ENCODE data around the gene PHPT1.
"Not testable (repeated sequence)": the region's sequence is repeated elsewhere in the genome, so short reads cannot be mapped to it uniquely, and the experiment has no call there.

The PHPT1 gene

GRCh38 chr9:136837856-136838277, 11.3 kb upstream of the PHPT1 start:
- DNase-seq: not testable (repeated sequence)

DNA sequence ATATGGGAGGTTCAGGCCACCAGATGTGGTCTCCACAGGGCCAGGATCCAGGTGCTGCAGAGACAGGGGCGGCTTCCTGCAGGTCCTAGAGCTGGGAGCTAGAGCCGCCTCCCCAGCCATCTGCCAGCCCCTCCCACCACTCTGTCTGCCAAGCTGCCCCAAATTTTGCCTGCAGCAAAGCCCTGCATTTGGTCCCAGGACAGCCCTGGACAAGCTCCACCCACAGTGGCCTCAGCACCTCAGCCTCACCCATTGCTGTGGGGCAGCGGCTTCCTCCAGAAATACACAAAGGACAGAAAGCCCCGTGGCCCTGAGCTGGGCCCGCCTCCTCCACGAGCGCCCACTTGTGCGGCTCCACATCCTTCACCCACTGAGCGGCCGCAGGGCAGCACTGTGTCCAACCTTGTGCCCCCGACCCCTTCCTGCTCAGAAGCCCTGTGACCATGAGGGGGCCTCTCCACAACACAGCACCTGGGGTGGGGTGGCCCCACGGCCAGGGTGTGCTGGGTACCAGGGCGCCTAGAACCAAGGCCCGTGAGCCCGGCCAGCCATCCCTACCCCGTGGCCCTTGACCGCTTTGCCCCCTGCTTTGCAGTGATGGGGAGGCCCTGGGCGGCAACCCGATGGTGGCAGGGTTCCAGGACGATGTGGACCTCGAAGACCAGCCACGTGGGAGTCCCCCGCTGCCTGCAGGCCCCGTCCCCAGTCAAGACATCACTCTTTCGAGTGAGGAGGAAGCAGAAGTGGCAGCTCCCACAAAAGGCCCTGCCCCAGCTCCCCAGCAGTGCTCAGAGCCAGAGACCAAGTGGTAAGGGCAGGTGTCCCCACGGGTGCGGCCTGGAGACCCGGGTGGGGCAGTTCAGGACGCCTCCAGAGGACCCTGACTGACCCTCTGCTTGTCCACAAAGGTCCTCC, 10.6 kb upstream of the PHPT1 start:
- no peak for DNase-seq

DNA sequence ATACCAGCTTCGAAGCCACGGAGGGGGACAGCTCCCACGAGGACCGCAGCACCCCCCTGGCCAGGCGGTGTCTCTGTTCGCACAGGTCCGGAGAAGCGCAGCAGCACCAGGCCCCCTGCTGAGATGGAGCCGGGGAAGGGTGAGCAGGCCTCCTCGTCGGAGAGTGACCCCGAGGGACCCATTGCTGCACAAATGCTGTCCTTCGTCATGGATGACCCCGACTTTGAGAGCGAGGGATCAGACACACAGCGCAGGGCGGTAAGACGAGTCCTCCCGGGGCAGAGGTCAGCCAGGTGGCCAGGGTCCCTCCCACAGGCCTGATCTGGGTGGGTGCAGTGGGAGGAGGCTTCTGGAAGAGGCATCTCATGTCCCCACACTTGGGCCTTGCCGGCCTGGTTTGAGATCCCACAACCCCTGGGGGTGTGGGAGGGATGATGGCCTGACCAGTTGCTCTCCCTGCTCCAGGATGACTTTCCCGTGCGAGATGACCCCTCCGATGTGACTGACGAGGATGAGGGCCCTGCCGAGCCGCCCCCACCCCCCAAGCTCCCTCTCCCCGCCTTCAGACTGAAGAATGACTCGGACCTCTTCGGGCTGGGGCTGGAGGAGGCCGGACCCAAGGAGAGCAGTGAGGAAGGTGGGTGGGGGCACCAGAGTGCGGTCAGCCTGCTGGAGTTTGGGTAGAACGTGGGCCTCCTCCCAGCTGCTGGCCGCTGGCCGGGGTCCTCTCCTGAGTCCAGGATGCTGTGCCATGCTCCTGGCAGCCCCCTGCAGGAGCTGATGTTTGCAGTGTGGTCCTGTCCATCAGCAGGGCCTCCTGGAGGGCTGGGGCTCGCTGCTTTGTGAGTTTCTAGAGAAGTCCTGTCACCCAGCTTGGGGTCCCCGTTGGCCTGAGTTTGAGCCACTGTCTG, 9.7 kb upstream of the PHPT1 start:
- no peak for DNase-seq

DNA sequence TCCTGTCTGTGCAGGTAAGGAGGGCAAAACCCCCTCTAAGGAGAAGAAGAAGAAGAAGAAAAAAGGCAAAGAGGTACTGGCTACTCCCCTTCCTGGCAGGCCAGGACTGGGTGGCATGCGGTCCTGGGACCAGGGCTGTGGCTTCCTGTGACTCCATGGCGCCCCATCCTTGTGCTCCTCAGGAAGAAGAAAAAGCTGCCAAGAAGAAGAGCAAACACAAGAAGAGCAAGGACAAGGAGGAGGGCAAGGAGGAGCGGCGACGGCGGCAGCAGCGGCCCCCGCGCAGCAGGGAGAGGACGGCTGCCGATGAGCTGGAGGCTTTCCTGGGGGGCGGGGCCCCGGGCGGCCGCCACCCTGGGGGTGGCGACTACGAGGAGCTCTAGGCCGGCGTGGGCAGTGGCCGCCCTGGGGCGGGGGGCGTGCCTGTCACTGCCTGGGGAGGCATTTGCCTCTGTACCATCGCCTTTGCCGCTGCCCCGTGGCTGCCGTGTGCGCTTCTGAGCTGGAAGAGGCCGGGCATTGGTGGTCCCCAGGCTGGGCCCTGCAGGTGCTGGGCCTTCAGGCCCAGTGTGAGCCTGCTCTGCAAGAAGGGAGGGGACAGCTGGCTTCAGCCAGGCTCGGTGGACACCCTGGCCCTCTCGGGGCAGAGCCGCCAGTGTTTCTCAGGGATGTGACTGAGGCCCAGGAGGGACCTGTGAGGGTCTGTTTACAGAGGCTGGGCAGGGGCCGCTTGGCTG, 8.9 kb upstream of the PHPT1 start:
- DNase-seq: no peak

DNA sequence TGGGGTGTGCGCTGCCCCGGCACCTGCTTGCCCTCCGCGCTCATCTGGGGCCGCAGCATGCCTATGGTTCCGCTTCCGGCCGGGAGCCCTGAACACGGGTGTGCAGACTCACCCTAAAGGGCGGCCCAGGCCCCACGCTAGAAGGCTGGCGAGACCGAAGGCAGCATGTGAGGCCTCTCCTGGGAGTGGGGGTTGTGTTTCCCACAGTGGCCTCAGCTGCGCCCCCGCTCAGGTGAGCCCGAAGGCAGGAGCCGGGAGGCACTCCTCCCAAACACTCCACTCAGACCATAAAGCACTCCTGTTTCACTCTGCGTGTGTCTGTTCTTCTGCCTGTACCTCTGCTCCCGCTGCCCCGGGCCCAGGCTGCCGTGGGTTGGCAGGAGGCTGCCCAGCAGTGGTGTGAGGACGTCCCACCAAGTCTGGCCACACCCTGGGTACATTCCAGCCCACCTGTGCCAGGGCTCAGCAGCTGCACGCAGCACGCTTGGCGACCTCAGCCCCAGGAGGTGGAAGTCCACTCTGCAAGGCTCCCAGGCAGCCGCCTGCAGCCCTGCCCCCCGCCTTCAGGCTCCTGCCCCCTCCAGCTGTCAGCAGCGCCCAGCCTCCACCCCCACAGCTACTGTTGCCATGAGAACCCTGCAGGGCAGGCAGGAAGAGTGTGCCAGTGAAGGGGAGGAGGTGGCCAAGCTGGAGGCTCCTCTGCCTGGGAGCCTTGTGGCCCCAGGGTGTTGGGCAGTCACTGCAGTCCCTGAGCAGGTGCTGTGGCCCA, 8.1 kb upstream of the PHPT1 start:
- no peak for DNase-seq

DNA sequence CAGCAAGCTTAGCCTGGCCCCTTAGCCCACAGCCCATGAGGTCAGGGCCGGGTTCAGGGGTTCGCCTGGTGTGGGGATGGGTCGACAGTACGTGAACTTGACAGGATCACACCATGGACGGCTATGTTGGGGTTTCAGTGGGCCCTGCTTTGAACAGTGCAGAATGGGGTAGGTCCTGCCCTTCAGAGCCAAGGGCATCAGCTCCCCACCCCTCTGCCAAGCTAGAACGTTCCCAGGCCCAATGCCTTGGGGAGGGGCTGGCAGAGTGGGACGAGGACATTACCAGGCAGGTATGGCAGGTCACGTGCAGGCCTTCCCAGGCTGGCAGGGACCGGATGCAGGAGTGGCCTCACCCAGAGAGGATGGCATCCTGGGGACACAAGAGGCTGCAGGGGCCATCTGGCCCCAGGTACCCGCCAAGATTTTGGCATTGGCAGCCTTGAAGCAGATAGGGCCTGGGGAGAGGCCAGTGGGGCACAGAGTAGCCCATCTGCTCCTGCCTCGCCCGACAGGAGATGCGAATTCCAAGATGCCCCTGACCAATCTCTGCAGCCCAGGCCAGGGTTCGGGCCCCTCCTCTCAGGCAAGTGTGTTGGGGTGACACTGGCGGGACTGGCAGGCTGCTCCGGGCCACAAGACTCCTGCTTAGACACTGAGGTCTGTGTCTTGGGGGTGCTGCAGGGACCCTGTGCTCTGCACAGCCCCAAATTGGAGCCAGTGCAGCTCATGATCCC, 7.4 kb upstream of the PHPT1 start:
- DNase-seq: not testable (repeated sequence)

GRCh38 chr9:136842380-136842948, 6.7 kb upstream of the PHPT1 start, which contains the start of gene AJM1:
Gene AJM1 (plus strand): TSS chr9:136842478. CDS start chr9:136844415, 1,937 bp downstream.
- DNase-seq: peak; percentile 88

DNA sequence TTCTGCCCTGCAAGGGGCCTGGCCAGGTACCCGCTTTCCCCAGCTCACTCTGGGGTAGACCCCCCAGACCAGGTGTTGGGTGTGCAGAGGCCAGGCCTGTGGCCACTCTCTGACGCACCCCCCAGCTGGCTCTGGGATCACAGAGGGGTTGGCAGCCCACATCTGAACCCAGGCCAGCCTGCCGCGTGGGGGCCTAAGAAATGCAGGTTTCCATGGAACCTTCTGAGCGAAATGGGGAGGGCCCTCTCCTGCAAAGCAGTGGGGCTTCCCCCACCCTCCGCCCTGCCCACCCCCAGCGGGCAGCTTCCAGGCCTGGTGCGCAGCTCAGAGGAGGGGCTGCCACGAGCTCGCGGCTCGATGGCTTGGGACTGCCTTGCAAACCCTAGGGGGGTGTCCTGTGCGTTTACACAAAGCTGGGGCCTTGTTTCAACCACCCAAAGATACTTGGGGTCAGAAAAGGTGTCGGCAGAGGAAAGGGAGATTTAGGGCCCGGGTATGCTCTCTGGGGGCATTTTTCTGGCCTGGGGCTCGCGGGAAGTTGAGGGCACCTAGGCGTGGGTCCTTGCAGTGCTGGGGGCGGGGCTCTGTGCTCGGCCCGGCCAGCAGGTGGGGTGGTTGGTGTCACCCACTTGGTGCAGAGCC, 5.9 kb upstream of the PHPT1 start:
- DNase-seq: not testable (repeated sequence)

DNA sequence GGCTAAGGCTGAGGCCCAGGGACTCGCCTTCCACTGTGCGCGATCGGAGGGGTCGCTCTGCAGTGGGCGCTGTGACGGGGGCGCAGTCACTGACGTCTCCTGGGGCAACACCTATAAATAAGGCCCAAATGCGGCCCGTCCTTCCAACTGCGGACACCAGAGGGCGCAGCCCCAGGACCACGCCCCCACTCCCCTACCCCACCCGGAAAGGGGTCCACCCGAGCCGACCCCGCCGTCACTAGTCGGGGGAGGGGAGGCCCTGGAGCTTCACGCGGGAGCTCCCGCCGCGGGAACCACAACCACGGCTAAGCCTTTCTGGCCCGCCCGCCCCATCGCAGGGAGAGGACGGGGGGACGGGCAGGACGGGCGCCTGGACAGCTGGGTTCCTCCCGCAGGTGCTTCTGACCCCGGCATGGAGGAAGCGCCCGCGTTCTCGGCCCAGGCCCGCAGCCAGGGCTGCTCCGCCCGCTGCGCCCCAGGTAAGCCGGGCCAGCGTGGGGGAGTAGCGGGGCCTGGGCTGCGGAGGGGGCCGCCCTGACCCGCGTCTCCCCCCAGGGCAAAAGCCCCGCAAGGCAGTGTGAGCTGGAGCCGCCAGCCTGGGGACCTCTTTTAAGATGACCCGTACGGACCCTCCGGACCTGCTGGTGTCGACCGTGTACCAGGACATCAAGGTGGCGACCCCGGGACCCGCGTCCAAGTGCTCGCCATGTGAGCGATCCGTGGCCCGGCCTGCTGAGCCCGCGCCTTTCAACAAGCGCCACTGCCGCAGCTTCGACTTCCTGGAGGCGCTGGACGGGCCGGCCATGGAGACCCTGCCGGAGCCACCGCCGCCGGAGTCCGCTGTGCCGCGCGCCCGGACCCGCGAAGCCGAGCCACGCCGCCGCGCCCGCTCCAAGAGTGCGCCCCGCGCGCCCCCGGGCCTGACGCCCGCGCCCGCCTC, 5.1 kb upstream of the PHPT1 start:
- DNase-seq: peak; percentile 75

DNA sequence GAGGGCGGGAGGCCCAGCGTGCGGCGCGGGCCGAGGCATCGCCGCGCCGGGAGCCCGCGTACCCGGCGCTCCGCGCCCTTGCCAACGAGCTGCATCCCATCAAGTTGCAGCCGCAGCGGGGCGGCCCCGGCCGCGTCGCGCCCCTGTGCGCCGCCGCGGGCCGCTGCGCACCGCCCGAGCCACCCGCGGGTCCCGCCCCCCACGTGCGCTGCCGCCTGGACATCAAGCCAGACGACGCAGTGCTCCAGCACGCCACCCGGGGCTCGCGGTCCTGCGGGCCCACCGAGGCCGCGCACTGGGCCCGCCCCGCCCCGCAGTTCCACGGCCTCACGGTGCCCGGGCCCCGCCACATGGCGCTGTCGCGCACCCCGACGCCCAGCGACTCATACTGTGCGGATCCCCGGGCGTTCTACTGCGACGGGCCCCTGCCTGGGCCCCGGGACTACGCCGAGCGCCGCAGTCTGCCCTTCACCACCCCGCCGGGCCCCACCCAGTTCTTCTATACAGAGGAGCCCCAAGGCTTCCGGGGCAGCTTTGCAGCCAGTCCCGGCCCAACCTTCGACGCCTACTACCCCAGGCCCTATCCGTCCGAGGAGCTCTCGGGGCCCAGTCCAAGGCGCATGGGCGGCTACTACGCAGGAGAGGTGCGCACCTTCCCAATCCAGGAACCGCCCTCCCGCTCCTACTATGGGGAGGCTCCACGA, 4.3 kb upstream of the PHPT1 start:
- peak; percentile 48 for DNase-seq

DNA sequence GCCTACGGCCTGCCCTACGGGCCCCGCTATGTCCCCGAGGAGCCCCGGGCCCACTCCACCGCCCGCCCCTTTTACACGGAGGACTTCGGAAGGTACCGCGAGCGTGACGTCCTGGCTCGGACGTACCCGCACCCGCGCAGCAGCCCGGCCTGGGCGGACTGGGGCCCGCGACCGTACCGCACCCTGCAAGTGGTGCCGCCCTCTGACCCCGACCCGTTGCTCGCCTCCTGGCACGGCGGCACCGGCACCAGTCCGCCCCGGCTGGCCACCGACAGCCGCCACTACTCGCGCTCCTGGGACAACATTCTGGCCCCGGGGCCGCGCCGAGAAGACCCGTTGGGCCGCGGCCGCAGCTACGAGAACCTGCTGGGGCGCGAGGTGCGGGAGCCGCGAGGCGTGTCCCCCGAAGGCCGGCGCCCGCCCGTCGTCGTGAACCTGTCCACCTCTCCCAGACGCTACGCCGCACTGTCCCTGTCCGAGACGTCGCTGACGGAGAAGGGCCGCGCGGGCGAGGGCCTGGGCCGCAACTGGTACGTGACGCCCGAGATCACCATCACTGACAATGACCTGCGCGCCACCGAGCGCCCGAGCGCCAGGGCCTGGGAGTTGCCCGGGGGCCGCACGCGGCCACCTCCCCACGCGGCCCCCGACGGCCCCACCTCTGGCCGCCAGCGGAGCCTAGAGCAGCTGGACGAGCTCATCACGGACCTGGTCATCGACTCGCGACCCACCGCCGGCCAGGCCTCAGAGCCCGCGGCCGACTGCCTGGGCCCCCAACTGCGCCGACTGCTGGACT, 3.5 kb upstream of the PHPT1 start:
- peak; percentile 47 for DNase-seq

DNA sequence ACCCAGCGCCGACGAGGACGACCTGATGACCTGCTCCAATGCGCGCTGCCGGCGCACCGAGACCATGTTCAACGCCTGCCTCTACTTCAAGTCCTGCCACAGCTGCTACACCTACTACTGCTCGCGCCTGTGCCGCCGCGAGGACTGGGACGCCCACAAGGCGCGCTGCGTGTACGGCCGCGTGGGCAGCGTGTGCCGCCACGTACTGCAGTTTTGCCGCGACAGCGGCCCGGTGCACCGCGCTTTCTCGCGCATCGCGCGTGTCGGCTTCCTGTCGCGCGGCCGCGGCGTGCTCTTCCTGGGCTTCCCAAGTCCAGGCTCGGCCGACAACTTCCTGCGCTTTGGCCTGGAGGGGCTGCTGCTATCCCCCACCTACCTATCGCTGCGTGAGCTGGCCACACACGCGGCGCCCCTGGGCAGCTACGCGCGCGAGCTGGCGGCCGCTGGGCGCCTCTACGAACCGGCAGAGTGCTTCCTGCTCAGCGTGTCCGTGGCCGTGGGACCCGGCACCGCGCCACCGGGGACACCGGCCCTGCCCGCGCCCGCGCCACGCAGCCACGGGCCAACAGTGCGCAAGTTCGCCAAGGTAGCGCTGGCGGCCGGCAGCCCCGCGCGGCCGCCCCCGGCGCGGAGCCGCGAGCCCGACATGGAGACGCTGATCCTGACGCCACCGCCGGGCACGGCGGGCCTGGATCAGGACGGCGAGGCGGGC, 2.7 kb upstream of the PHPT1 start:
- peak; percentile 51 for DNase-seq

DNA sequence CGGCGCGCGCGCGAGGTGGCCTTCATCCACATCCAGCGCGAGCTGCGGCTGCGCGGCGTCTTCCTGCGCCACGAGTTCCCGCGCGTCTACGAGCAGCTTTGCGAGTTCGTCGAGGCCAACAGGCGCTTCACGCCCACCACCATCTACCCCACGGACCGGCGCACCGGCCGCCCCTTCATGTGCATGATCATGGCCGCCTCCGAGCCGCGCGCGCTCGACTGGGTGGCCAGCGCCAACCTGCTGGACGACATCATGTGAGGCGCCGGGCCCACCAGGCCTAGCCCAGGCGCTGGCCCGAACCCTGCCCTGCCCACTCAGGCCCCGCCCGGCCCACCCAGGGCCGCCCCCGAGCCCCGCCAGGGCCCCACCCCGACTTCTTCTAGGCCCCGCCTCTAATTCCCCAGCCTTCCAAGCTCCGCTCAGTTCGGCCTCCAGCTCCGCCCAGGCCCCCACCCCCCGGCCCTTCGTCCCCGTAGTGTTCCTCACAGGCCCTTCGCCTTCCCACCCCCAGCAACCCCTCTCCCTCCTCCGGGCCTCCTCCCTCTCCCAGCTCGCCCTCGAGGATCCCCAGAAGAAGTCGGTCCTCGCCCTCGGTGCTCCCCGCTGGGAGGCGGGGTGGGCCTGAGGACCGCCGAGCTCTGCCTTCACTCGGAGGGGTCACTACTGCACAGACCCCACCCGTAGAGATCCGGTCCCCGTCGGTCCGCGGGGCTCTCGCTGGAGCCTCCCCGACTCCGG, 2.0 kb upstream of the PHPT1 start:
- DNase-seq: peak; percentile 86

- DNase-seq: no peak
Measured at GRCh38 chr9:136847826-136848392, 1.3 kb upstream of the PHPT1 start.

DNA sequence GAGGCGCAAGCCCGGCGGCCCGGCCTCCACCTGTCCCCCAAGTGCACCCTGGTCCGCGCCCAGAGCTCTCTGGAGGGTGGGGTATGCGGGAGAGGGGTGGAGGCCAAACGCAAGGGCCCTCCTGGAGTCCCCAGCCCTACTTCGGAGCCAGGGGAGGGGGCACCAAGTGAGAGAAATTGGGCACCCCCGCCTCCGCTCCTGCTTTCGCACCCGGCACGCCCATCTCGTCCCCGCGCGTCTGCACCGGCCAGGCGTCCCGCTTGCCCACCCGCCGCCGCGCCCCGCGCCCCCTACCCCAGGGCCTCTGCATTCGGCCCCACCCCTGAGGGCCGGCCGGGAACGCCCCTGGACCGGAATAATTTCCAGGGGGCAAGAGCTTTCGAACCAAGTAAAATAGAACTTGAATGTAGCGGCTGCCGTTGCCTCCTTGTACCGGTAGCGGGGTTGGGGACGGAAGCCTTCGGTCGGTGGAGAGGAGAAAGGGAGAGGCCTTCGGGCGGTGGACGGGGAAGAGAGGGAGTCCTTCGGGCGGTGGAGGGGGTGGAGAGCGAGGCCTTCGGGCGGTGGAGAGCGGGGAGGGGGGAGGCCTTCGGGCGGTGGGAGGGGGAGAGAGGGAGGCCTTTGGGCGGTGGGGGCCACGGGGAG, 694 bp upstream of the PHPT1 start:
- DNase-seq: no peak
